Glutamatergic neuron (in vitro differentiated cells): ENCODE measurements around the gene GFOD1. TPM values are rescaled to one million over a fixed set of nuclear protein-coding genes. Genes with fewer than 3 reads are reported as not detected.

Experiments
- DNase-seq: peaks from one replicate; pipeline ENCODE4 v3.0.0; 2022
- H3K27ac Mint-ChIP-seq: one replicate; pipeline ENCODE4 v1.8.0; 2020; ENCODE audit warnings: mild to moderate bottlenecking, mixed read lengths, inconsistent platforms; ENCODE audit not compliant: unreplicated experiment
- H3K27me3 Mint-ChIP-seq: one replicate; pipeline ENCODE4 v1.8.0; 2020; ENCODE audit warnings: mild to moderate bottlenecking, moderate library complexity, mixed read lengths, inconsistent platforms; ENCODE audit not compliant: unreplicated experiment
- H3K36me3 Mint-ChIP-seq: one replicate; pipeline ENCODE4 v1.8.0; 2020; ENCODE audit warnings: mild to moderate bottlenecking, mixed read lengths, inconsistent platforms; ENCODE audit not compliant: unreplicated experiment
- H3K4me1 Mint-ChIP-seq: one replicate; pipeline ENCODE4 v1.8.0; 2020; ENCODE audit warnings: mild to moderate bottlenecking, low read depth, mixed read lengths, inconsistent platforms; ENCODE audit not compliant: unreplicated experiment
- H3K4me3 Mint-ChIP-seq: one replicate; pipeline ENCODE4 v1.8.0; 2020; ENCODE audit warnings: mild to moderate bottlenecking, mixed read lengths, inconsistent platforms; ENCODE audit not compliant: unreplicated experiment
- H3K9me3 Mint-ChIP-seq: one replicate; pipeline ENCODE4 v1.8.0; 2020; ENCODE audit warnings: mild to moderate bottlenecking, moderate library complexity, mixed read lengths, inconsistent platforms; ENCODE audit not compliant: unreplicated experiment
- total RNA-seq: library from RNA; stranded (reverse); fragmentation: NEBNext Ultra II Directional; extraction: Animal tissue kit (Norgen Biotek cat#: 25700); gene quantifications from one replicate; pipeline ENCODE4 v1.2.1, GENCODE V29; 2021; ENCODE audit not compliant: unreplicated experiment
- TF ChIP-seq, protein P1 (sequence below): fragments of 200-600 bp; sonication (generic); IDR thresholded peaks from one replicate; pipeline ENCODE4 v1.5.0; 2021; ENCODE audit not compliant: partially characterized antibody, unreplicated experiment

The GFOD1 gene
- total RNA-seq, 1 donor from 2014 or later, result 4.1 TPM

DNA sequence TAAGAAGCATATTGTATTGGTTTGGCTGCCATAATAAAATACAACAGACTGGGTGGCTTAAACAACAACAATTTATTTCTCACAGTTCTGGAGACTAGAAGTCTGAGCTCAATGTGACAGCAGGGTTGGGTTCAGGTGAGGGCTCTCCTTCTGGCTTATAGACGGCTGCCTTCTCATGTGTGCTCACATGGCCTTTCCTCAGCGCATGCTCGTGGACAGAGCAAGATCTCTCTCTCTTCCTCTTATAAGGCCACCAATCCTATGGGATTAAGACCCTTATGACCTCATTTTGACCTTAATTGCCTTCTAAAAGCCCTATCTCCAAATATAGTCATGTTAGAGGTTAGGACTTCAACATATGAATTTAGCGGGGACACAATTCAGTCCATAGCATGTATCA lies 32.4 kb upstream of the GFOD1 start:
- TF ChIP-seq, protein P1, sequence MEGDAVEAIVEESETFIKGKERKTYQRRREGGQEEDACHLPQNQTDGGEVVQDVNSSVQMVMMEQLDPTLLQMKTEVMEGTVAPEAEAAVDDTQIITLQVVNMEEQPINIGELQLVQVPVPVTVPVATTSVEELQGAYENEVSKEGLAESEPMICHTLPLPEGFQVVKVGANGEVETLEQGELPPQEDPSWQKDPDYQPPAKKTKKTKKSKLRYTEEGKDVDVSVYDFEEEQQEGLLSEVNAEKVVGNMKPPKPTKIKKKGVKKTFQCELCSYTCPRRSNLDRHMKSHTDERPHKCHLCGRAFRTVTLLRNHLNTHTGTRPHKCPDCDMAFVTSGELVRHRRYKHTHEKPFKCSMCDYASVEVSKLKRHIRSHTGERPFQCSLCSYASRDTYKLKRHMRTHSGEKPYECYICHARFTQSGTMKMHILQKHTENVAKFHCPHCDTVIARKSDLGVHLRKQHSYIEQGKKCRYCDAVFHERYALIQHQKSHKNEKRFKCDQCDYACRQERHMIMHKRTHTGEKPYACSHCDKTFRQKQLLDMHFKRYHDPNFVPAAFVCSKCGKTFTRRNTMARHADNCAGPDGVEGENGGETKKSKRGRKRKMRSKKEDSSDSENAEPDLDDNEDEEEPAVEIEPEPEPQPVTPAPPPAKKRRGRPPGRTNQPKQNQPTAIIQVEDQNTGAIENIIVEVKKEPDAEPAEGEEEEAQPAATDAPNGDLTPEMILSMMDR, result no peak
- Mint-ChIP-seq H3K27me3 (peaks cover 6% of the 10 kb centered on the region), H3K4me1 (peaks cover 10% of the 10 kb centered on the region), H3K36me3 (peaks cover 6% of the 10 kb centered on the region), H3K27ac (no peak overlapping the region), H3K4me3 (no peak overlapping the region), H3K9me3 (no peaks in the 10 kb centered on the region)
- DNase-seq, result no peak

DNA sequence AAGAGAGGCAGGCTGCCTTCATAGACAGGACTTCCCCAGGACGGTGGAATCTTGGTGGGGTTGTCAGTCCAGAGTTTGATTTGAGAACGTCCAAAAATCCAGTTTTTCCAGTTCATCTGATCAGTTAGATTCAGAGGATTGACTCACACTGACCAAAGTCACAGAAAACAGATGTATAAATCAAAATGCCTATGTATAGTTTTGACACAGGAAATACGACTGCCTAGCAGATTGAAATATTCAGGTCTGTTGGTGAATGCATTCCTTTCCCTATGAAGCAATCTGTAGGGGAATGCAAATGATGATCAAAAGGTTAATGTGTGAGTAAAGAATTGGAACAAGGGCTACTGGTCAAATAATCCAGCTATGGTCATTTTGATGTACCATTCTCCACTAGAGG lies 29.7 kb upstream of the GFOD1 start:
- no peak overlapping the region for H3K4me3 Mint-ChIP-seq
- TF ChIP-seq, protein P1, result no peak
- no peak for DNase-seq
- H3K27ac Mint-ChIP-seq, result no peak overlapping the region
- H3K9me3 Mint-ChIP-seq, result peaks cover 3% of the 10 kb centered on the region
- H3K27me3 Mint-ChIP-seq, result peaks cover 7% of the 10 kb centered on the region
- H3K36me3 Mint-ChIP-seq, result peaks cover 12% of the 10 kb centered on the region
- no peaks in the 10 kb centered on the region for H3K4me1 Mint-ChIP-seq

DNA sequence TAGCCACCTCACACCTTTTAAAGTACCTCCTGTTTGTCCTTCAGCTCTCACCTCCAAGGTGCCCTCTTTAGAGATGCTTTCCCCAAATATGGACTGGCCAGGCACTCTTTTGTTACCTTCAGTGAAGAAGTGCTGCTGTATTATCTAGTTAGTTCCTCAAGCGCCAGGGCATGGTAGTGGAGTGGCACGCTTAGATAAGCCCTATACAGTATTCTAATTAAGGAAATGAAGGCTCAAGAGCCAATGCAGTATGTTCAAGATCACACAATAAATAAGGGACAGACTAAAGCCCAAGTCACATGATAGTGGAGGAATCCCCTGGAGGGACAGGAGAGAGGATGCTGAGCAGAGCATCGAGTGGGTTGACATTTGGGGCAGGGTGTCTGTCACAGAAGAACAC lies 28.5 kb upstream of the GFOD1 start:
- H3K9me3 Mint-ChIP-seq, result peaks cover 7% of the 10 kb centered on the region
- H3K27ac Mint-ChIP-seq, result no peak overlapping the region
- no peak for DNase-seq
- TF ChIP-seq, protein P1, result no peak
- H3K27me3 Mint-ChIP-seq, result peaks cover 4% of the 10 kb centered on the region
- no peak overlapping the region for H3K4me3 Mint-ChIP-seq
- H3K36me3 Mint-ChIP-seq, result peaks cover 12% of the 10 kb centered on the region
- no peaks in the 10 kb centered on the region for H3K4me1 Mint-ChIP-seq

DNA sequence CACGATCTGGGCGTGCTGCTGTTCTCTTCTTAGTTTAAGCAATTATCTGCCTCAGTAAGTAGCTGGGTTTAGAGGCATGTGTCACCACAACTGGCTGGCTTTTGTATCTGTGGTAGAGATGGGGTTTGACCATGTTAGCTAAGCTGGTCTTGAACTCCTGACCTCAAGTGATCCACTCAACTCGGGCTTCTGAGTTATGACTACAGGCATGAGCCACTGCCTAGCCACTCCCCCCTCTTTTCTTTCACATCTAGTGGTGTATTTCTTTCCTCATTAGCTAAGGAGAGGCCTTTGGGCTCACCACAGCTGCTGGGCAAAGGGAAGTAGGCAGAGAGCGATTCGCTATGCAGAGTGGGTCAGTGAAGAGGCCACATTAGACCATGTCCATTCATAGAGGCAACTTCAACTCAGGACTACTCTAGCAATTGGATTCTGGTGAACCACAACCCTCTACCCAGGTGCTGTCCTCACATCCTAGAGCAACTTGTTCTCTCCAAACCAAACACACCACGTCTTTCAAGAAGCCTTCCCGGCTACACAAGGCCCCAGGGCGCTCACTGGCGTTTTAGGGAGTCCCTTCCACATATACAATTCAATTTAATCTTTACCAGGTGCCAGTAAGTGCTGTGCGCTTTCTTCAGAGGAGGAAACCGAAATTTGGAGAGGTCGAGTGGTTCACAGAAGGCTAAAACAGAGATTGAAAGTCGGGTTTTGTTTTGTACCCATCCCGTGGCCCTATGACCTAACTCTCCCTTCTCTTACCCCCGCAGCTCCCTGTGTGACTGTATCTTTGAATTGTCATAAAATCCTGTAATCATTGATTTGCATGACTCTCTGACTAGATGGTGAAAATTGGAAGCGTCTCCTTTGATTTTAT lies 26.5 kb upstream of the GFOD1 start:
- H3K36me3 Mint-ChIP-seq, result peaks cover 14% of the 10 kb centered on the region
- peaks cover 4% of the 10 kb centered on the region for H3K27me3 Mint-ChIP-seq
- DNase-seq, result no peak
- peaks cover 9% of the 10 kb centered on the region for H3K9me3 Mint-ChIP-seq
- TF ChIP-seq, protein P1, result no peak
- H3K27ac Mint-ChIP-seq, result no peak overlapping the region
- no peak overlapping the region for H3K4me3 Mint-ChIP-seq
- no peaks in the 10 kb centered on the region for H3K4me1 Mint-ChIP-seq

DNA sequence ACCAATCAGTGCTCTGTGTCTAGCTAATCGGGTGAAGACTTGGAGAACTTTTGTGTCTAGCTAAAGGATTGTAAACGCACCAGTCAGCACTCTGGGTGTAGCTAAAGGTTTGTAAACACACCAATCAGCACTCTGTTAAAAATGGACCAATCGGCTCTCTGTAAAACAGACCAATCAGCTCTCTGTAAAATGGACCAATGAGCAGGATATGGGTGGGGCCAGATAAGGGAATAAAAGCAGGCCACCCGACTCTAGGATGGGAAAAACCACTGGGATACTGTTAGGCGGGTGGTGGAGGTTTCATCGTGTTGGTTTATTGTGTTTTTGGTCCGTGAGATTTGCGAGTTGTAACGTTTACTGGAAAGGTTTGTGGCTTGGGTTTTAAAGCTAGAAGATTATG lies 25.5 kb upstream of the GFOD1 start:
- Mint-ChIP-seq H3K27ac (no peak overlapping the region), H3K27me3 (peaks cover 4% of the 10 kb centered on the region), H3K9me3 (peaks cover 9% of the 10 kb centered on the region), H3K4me3 (no peak overlapping the region), H3K36me3 (peaks cover 14% of the 10 kb centered on the region), H3K4me1 (no peaks in the 10 kb centered on the region)
- TF ChIP-seq, protein P1, result no peak
- DNase-seq, result no peak
